Measurements from ENCODE around the gene SPATA46.

DNA sequence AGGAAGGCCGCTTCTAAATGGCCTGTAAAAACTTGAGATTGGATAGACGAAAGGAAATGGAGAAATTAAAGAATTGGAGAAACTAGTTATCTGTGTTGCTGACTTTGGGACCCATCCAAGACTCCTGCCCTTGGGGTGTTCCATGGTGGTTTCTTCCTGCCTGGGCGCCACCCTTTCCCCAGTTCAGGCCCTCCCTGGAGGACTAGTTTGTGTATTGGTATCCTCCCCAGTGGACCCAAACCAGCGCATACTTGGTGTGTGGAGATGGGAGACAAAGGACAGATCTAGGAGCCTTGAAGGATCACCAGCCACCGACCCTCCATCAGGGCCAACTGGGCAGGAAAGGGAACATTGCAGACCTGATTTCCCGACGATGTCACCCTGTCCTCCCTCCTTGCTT lies 7.1 kb downstream of the SPATA46 start:
- no peak for TF ChIP-seq CTCF (IDR thresholded peaks at IDR 0.05)
- TF ChIP-seq POLR2A (IDR thresholded peaks at IDR 0.05) = no peak
- no peak for TF ChIP-seq EP300 (IDR thresholded peaks at IDR 0.05)
